ENCODE measurements around the gene ASIC2. TPM values are rescaled to one million over a fixed set of nuclear protein-coding genes. Genes with fewer than 3 reads are reported as not detected.

ASIC2 gene
- total and polyA plus RNA-seq, 2 experiments from 2014 or later, result 0.52 to 2.8 TPM

DNA sequence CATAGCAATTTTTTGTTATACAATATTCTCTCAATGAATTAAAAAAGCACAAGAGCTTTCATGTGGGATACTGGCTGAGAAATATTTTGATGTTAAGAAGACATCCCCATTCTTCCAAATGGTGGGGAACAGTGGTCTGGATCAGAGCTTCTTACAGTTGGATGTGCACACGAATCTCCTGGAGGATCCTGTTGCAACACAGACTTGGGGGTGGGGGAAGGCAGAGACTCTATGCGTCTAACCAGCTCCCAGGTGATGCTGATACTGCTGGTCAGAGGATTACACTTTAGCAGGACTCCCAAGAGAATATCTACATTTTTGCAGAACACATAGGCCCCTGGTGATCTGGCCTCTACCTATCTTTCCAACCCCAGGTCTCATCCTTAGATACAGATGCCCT is 193.2 kb downstream of the ASIC2 start:
- ATAC-seq, result no peak
- H2AFZ ChIP-seq, result no peak overlapping the region
- TF ChIP-seq NANOG (IDR thresholded peaks at IDR 0.05; ENCODE audit: borderline replicate concordance) (no peak), ETS1 (IDR thresholded peaks at IDR 0.05) (no peak), CTCF (conservative IDR thresholded peaks at IDR 0.05; ENCODE audit: low read depth in 2 of 2) (no peak), REST (IDR thresholded peaks at IDR 0.05; ENCODE audit: unreplicated experiment) (no peak), ZNF331 (CRISPR knock-in tag; IDR thresholded peaks at IDR 0.05; ENCODE audit: low read depth) (no peak), EZH2phosphoT487 (IDR thresholded peaks at IDR 0.05; ENCODE audit: unreplicated experiment) (no peak), STAT1 (IDR thresholded peaks at IDR 0.05; ENCODE audit: unreplicated experiment) (no peak), JUNB (IDR thresholded peaks at IDR 0.05; ENCODE audit: unreplicated experiment) (no peak), CREB1 (CRISPR knock-in tag; IDR thresholded peaks at IDR 0.05; ENCODE audit: low read depth) (no peak), POLR2AphosphoS5 (IDR thresholded peaks at IDR 0.05; ENCODE audit: low read depth) (no peak)
- no peaks in the 10 kb centered on the region for H3K4me1 ChIP-seq (ENCODE audit: insufficient read depth)
- no peaks in the 10 kb centered on the region for H3K79me2 ChIP-seq (replicated peaks; ENCODE audit: insufficient read depth)
- no peak for DNase-seq (ENCODE audit: low spot score)
- H3K4me3 ChIP-seq, result no peak overlapping the region
- H3K36me3 ChIP-seq (ENCODE audit: insufficient read depth), result no peaks in the 10 kb centered on the region
- Mint-ChIP-seq H3K4me1 (no peaks in the 10 kb centered on the region), H3K27ac (no peak overlapping the region), H3K4me3 (no peak overlapping the region), H3K27me3 (ENCODE audit: insufficient read depth, low read depth, poor library complexity) (no peaks in the 10 kb centered on the region), H3K9me3 (no peaks in the 10 kb centered on the region; the same call in 1 of the 3 replicates), H3K36me3 (ENCODE audit: low read depth) (no peaks in the 10 kb centered on the region; the same call in 2 of the 3 replicates)
- no peaks in the 10 kb centered on the region for H4K20me1 ChIP-seq (replicated peaks; ENCODE audit: insufficient read depth)
- H3K27ac ChIP-seq (ENCODE audit: low read depth), result no peak overlapping the region
- no peaks in the 10 kb centered on the region for H3K27me3 ChIP-seq (ENCODE audit: insufficient read depth)
- H3F3A ChIP-seq (replicated peaks; ENCODE audit: low read depth), result no peaks in the 10 kb centered on the region
- H3K4me2 ChIP-seq, result no peak overlapping the region
- H3K9me2 ChIP-seq (ENCODE audit: insufficient read depth), result peaks cover 4% of the 10 kb centered on the region; the same call in 1 of the 2 replicates
